Measurements from ENCODE around the gene FANCC.

Gene FANCC

GRCh38 chr9:95242613-95243012, 74.9 kb downstream of the FANCC start:
- TF ChIP-seq CEBPB (IDR thresholded peaks at IDR 0.05) (no peak), EGR1 (IDR thresholded peaks at IDR 0.05) (no peak), TCF12 (IDR thresholded peaks at IDR 0.05; ENCODE audit: low read depth) (no peak), RAD21 (IDR thresholded peaks at IDR 0.05; ENCODE audit: low read depth) (no peak), REST (IDR thresholded peaks at IDR 0.05; ENCODE audit: low read depth) (no peak), YY1 (IDR thresholded peaks at IDR 0.05; ENCODE audit: low read depth) (no peak), MAX (IDR thresholded peaks at IDR 0.05) (no peak), TAF1 (IDR thresholded peaks at IDR 0.05; ENCODE audit: low read depth) (no peak), NFIC (IDR thresholded peaks at IDR 0.05) (no peak), EP300 (IDR thresholded peaks at IDR 0.05; ENCODE audit: borderline replicate concordance) (no peak), CREB1 (IDR thresholded peaks at IDR 0.05; ENCODE audit: low read depth) (no peak), FOXM1 (IDR thresholded peaks at IDR 0.05; ENCODE audit: borderline replicate concordance, low read depth) (no peak)
- TF ChIP-seq, protein P1, sequence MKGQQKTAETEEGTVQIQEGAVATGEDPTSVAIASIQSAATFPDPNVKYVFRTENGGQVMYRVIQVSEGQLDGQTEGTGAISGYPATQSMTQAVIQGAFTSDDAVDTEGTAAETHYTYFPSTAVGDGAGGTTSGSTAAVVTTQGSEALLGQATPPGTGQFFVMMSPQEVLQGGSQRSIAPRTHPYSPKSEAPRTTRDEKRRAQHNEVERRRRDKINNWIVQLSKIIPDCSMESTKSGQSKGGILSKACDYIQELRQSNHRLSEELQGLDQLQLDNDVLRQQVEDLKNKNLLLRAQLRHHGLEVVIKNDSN (IDR thresholded peaks at IDR 0.05) = no peak

GRCh38 chr9:95239071-95239470, 78.4 kb downstream of the FANCC start:
- TF ChIP-seq FOXM1 (IDR thresholded peaks at IDR 0.05; ENCODE audit: borderline replicate concordance, low read depth) = no peak
- no peak for TF ChIP-seq RAD21 (IDR thresholded peaks at IDR 0.05; ENCODE audit: low read depth)
- no peak for TF ChIP-seq EP300 (IDR thresholded peaks at IDR 0.05; ENCODE audit: borderline replicate concordance)
- TF ChIP-seq EGR1 (IDR thresholded peaks at IDR 0.05) = no peak
- TF ChIP-seq CEBPB (IDR thresholded peaks at IDR 0.05) = no peak
- TF ChIP-seq YY1 (IDR thresholded peaks at IDR 0.05; ENCODE audit: low read depth) = no peak
- TF ChIP-seq, protein P1 (IDR thresholded peaks at IDR 0.05) = no peak
- no peak for TF ChIP-seq REST (IDR thresholded peaks at IDR 0.05; ENCODE audit: low read depth)
- no peak for TF ChIP-seq CREB1 (IDR thresholded peaks at IDR 0.05; ENCODE audit: low read depth)
- TF ChIP-seq TEAD4 (IDR thresholded peaks at IDR 0.05) = no peak
- TF ChIP-seq NFIC (IDR thresholded peaks at IDR 0.05) = no peak
- no peak for TF ChIP-seq TAF1 (IDR thresholded peaks at IDR 0.05; ENCODE audit: low read depth)
- TF ChIP-seq ZBTB7A (IDR thresholded peaks at IDR 0.05; ENCODE audit: low read depth) = no peak
- no peak for TF ChIP-seq TCF12 (IDR thresholded peaks at IDR 0.05; ENCODE audit: low read depth)
- TF ChIP-seq MAX (IDR thresholded peaks at IDR 0.05) = no peak

- TF ChIP-seq ZBTB7A (IDR thresholded peaks at IDR 0.05; ENCODE audit: low read depth) = no peak
- no peak for TF ChIP-seq TEAD4 (IDR thresholded peaks at IDR 0.05)
- TF ChIP-seq NFIC (IDR thresholded peaks at IDR 0.05) = no peak
- no peak for TF ChIP-seq TCF12 (IDR thresholded peaks at IDR 0.05; ENCODE audit: low read depth)
Observed at GRCh38 chr9:95237336-95237735, 80.2 kb downstream of the FANCC start.

- TF ChIP-seq CEBPB (IDR thresholded peaks at IDR 0.05) (no peak), CREB1 (IDR thresholded peaks at IDR 0.05; ENCODE audit: low read depth) (no peak), EP300 (IDR thresholded peaks at IDR 0.05; ENCODE audit: borderline replicate concordance) (no peak), REST (IDR thresholded peaks at IDR 0.05; ENCODE audit: low read depth) (no peak), TCF12 (IDR thresholded peaks at IDR 0.05; ENCODE audit: low read depth) (no peak), FOXM1 (IDR thresholded peaks at IDR 0.05; ENCODE audit: borderline replicate concordance, low read depth) (no peak), EGR1 (IDR thresholded peaks at IDR 0.05) (no peak), TAF1 (IDR thresholded peaks at IDR 0.05; ENCODE audit: low read depth) (no peak), ZBTB7A (IDR thresholded peaks at IDR 0.05; ENCODE audit: low read depth) (no peak), MAX (IDR thresholded peaks at IDR 0.05) (no peak), RAD21 (IDR thresholded peaks at IDR 0.05; ENCODE audit: low read depth) (no peak)
- TF ChIP-seq, protein P1 (IDR thresholded peaks at IDR 0.05) = no peak
Observed at GRCh38 chr9:95230046-95230445, 87.5 kb downstream of the FANCC start.

All from Ishikawa (cell line).